Neural progenitor cell (in vitro differentiated cells): ENCODE results near the gene PPP1R15B. TPM values are rescaled to one million over a fixed set of nuclear protein-coding genes. Genes with fewer than 3 reads are reported as not detected.

ENCODE experiments used
- DNase-seq: peaks from one replicate; pipeline ENCODE4 v3.0.0-alpha.2; 2016; ENCODE audit warnings: low spot score
- H2AFZ ChIP-seq: fragments of 200-600 bp; sonication (generic); replicated peaks from 2 replicates; pipeline ENCODE4 v1.6.1; 2016; ENCODE audit warnings: antibody characterized with exemption
- H3F3A ChIP-seq: fragments of 200-600 bp; sonication (generic); 2 replicates; pipeline ENCODE4 v1.6.1; 2016; ENCODE audit warnings: antibody characterized with exemption, low read depth
- H3K27ac ChIP-seq: fragments of 200-600 bp; sonication (generic); 2 replicates; pipeline ENCODE4 v1.5.1; 2016; ENCODE audit warnings: mild to moderate bottlenecking
- H3K27me3 ChIP-seq: fragments of 200-600 bp; sonication (generic); 2 replicates; pipeline ENCODE4 v1.6.1; 2016; ENCODE audit warnings: mild to moderate bottlenecking, moderate library complexity
- H3K36me3 ChIP-seq: fragments of 200-600 bp; sonication (generic); 2 replicates; pipeline ENCODE4 v1.5.1; 2016
- H3K4me1 ChIP-seq: fragments of 200-600 bp; sonication (generic); 2 replicates; pipeline ENCODE4 v1.6.1; 2016; ENCODE audit warnings: mixed run types
- H3K4me2 ChIP-seq: fragments of 200-600 bp; sonication (generic); 2 replicates; pipeline ENCODE4 v1.6.1; 2016
- H3K4me3 ChIP-seq: fragments of 200-600 bp; sonication (generic); 2 replicates; pipeline ENCODE4 v1.5.1; 2016
- H3K79me2 ChIP-seq: fragments of 200-600 bp; sonication (generic); 2 replicates; pipeline ENCODE4 v1.6.1; 2016; ENCODE audit warnings: low read depth
- H3K9ac ChIP-seq: fragments of 200-600 bp; sonication (generic); 2 replicates; pipeline ENCODE4 v1.6.1; 2016
- H3K9me3 ChIP-seq: fragments of 200-600 bp; sonication (generic); 2 replicates; pipeline ENCODE4 v1.5.1; 2016; ENCODE audit warnings: low read depth
- H4K20me1 ChIP-seq: fragments of 200-600 bp; sonication (generic); 2 replicates; pipeline ENCODE4 v1.6.1; 2016; ENCODE audit warnings: low read depth
- H3K27ac Mint-ChIP-seq: 3 replicates; pipeline ENCODE4 v1.8.0; 2021; ENCODE audit warnings: mixed read lengths
- H3K27me3 Mint-ChIP-seq: 2 replicates; pipeline ENCODE4 v1.8.0; 2022; ENCODE audit warnings: low read depth, mild to moderate bottlenecking, inconsistent platforms, moderate library complexity, mixed read lengths; ENCODE audit not compliant: insufficient read depth
- H3K36me3 Mint-ChIP-seq: 3 replicates; pipeline ENCODE4 v1.8.0; 2021; ENCODE audit warnings: mixed read lengths
- H3K4me1 Mint-ChIP-seq: 3 replicates; pipeline ENCODE4 v1.8.0; 2021; ENCODE audit warnings: mixed read lengths
- H3K4me3 Mint-ChIP-seq: 3 replicates; pipeline ENCODE4 v1.8.0; 2021; ENCODE audit warnings: mild to moderate bottlenecking, moderate library complexity, mixed read lengths
- H3K9me3 Mint-ChIP-seq: 3 replicates; pipeline ENCODE4 v1.8.0; 2020; ENCODE audit warnings: mixed read lengths
- CTCF ChIP-seq: fragments of 200-600 bp; sonication (generic); IDR thresholded peaks from 2 replicates; pipeline ENCODE4 v1.5.1; 2017; ENCODE audit warnings: antibody characterized with exemption, mild to moderate bottlenecking
- EZH2 ChIP-seq: fragments of 200-600 bp; sonication (generic); IDR thresholded peaks from 2 replicates; pipeline ENCODE4 v1.6.1; 2017; ENCODE audit warnings: antibody characterized with exemption, mild to moderate bottlenecking, moderate library complexity
- EZH2phosphoT487 ChIP-seq: fragments of 200-600 bp; sonication (generic); IDR thresholded peaks from 2 replicates; pipeline ENCODE4 v1.6.1; 2017; ENCODE audit warnings: antibody characterized with exemption
- total RNA-seq: library from RNA; depleted of rRNA; stranded (reverse); fragments of >200 nt; gene quantifications from 2 replicates; pipeline ENCODE4 v1.2.3, GENCODE V29; 2015; ENCODE audit warnings: low replicate concordance

The PPP1R15B gene
- total RNA-seq, 1 donor from 2014 or later: 32.7 TPM

DNA sequence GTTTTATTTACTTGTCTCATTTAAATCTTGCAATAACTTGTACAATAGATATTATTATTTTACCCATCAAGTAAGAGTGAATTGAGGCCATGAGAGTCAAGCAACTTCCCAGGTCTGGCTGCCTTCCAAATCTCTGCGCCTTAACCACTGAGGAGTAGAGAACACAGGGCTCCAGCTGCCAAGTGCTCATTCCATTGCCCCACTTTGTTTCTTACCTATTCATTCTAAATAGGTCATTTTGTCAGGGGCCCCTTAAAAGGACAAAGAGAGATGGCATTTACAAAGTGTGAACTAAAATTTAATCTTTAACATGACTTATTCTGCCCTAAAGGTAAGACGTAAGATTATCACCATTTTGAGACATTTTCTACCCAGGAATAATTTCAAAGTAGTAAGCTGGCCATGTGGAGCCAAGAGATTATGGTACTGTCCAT, 3.5 kb downstream of the PPP1R15B start:
- H3K79me2 ChIP-seq: peaks cover 82% of the 10 kb centered on the region
- peak overlapping the region; percentile 93 for H3K4me2 ChIP-seq
- no peak overlapping the region for H2AFZ ChIP-seq
- H3K4me1 ChIP-seq: peaks cover 7% of the 10 kb centered on the region
- peaks cover 69% of the 10 kb centered on the region for H4K20me1 ChIP-seq
- Mint-ChIP-seq H3K4me3 (peak overlapping the region; percentile 99), H3K27me3 (peaks cover 2% of the 10 kb centered on the region), H3K9me3 (no peaks in the 10 kb centered on the region), H3K27ac (no peak overlapping the region), H3K36me3 (peaks cover 14% of the 10 kb centered on the region), H3K4me1 (peaks cover 22% of the 10 kb centered on the region)
- TF ChIP-seq CTCF (no peak), EZH2phosphoT487 (no peak), EZH2 (no peak)
- H3K27me3 ChIP-seq: no peaks in the 10 kb centered on the region
- peak; percentile 47 for DNase-seq
- peak overlapping the region; percentile 33 for H3K9ac ChIP-seq
- H3F3A ChIP-seq: peaks cover 13% of the 10 kb centered on the region
- no peaks in the 10 kb centered on the region for H3K9me3 ChIP-seq
- H3K4me3 ChIP-seq: peak overlapping the region; percentile 96
- peaks cover 4% of the 10 kb centered on the region for H3K36me3 ChIP-seq
- H3K27ac ChIP-seq: no peak overlapping the region

DNA sequence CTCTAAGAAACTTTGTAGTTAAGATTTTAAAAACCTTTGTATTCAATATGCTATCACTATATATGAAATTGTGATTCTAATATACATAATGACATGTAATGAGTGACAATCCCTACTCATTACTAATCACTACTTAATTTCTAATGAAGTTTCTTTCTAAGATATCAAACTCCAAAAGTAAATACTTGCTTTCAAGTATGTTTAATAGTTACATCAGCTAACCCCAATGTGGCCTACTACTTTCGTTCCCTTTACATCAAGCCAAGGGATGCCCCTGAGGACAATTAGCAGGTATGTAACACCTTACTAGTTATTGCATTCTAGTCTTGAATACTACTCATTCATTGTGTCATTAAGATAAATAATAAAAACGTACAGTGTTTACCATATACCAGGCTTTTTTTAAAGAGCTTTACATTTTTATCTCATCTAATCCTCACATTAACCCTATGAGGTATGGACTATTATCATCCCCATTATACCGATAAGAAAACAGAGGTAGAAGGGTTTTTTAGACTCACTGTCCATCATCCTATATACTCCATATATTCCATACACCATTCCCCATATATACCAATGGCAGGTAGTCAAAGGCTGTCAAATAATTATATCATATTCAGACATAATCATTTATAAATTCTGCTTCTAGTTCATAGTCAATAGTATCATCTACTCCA, 4.2 kb downstream of the PPP1R15B start:
- Histone ChIP-seq H3K4me2 (peak overlapping the region; percentile 93), H3K4me1 (peaks cover 7% of the 10 kb centered on the region), H3F3A (peaks cover 11% of the 10 kb centered on the region), H3K27ac (no peak overlapping the region), H3K36me3 (peaks cover 4% of the 10 kb centered on the region), H3K9me3 (no peaks in the 10 kb centered on the region), H3K27me3 (no peaks in the 10 kb centered on the region), H3K79me2 (peaks cover 82% of the 10 kb centered on the region), H3K9ac (peak overlapping the region; percentile 15), H4K20me1 (peaks cover 69% of the 10 kb centered on the region), H2AFZ (no peak overlapping the region), H3K4me3 (peak overlapping the region; percentile 96)
- H3K27ac Mint-ChIP-seq: no peak overlapping the region
- TF ChIP-seq EZH2phosphoT487: no peak
- TF ChIP-seq CTCF: no peak
- H3K27me3 Mint-ChIP-seq: peaks cover 2% of the 10 kb centered on the region
- no peak for DNase-seq
- H3K4me3 Mint-ChIP-seq: peak overlapping the region; percentile 99
- peaks cover 19% of the 10 kb centered on the region for H3K4me1 Mint-ChIP-seq
- peaks cover 14% of the 10 kb centered on the region for H3K36me3 Mint-ChIP-seq
- H3K9me3 Mint-ChIP-seq: no peaks in the 10 kb centered on the region

GRCh38 chr1:204406621-204407020, 5.0 kb downstream of the PPP1R15B start:
- Mint-ChIP-seq H3K36me3 (peaks cover 14% of the 10 kb centered on the region), H3K4me3 (peak overlapping the region; percentile 99), H3K27ac (no peak overlapping the region), H3K27me3 (peaks cover 2% of the 10 kb centered on the region), H3K4me1 (peaks cover 19% of the 10 kb centered on the region), H3K9me3 (no peaks in the 10 kb centered on the region)
- H3K36me3 ChIP-seq: peaks cover 4% of the 10 kb centered on the region
- H2AFZ ChIP-seq: no peak overlapping the region
- DNase-seq: no peak
- H3K4me3 ChIP-seq: peak overlapping the region; percentile 96
- H3K9ac ChIP-seq: no peak overlapping the region
- H3K4me2 ChIP-seq: peak overlapping the region; percentile 93
- H3K27me3 ChIP-seq: no peaks in the 10 kb centered on the region
- no peaks in the 10 kb centered on the region for H3K9me3 ChIP-seq
- H3K27ac ChIP-seq: no peak overlapping the region
- H3K4me1 ChIP-seq: peaks cover 7% of the 10 kb centered on the region
- H3F3A ChIP-seq: peaks cover 10% of the 10 kb centered on the region
- H4K20me1 ChIP-seq: peaks cover 69% of the 10 kb centered on the region
- no peak for TF ChIP-seq CTCF
- peaks cover 82% of the 10 kb centered on the region for H3K79me2 ChIP-seq
